Upper lobe of left lung (tissue), 6 donors: ENCODE measurements around the gene FOXP4. TPM values are rescaled to one million over a fixed set of nuclear protein-coding genes. Genes with fewer than 3 reads are reported as not detected.
A peak's percentile ranks its signal among the peaks of the same experiment; 100 is the strongest.

ENCODE experiments used
- ATAC-seq, 2 donors: fragments of 200-7000 bp; cut with Tn5 transposase; one replicate each; pipeline ENCODE4 v1.9.1; 2022; ENCODE audit warnings: mild to moderate bottlenecking in 2 of 2, moderate library complexity in 2 of 2; ENCODE audit not compliant: low FRiP score in 2 of 2
- DNase-seq, 2 donors: peaks; one replicate each; pipeline ENCODE4 v3.0.0-alpha.2; 2019 to 2020
- H3K27ac ChIP-seq, 4 donors: fragments of 200-600 bp; sonication (generic); one replicate each; pipeline ENCODE4 v1.5.1; 2016 to 2019
- H3K27me3 ChIP-seq, 4 donors: fragments of 200-600 bp; sonication (generic); one replicate each; pipeline ENCODE4 v1.5.1; 2017 to 2019
- H3K36me3 ChIP-seq, 4 donors: fragments of 200-600 bp; sonication (generic); one replicate each; pipeline ENCODE4 v1.5.1; 2016 to 2019
- H3K4me1 ChIP-seq, 4 donors: fragments of 200-600 bp; sonication (generic); one replicate each; pipeline ENCODE4 v1.5.1; 2018 to 2019
- H3K4me3 ChIP-seq, 4 donors: fragments of 200-600 bp; sonication (generic); one replicate each; pipeline ENCODE4 v1.5.1; 2017 to 2019; ENCODE audit warnings: mild to moderate bottlenecking in 2 of 4, moderate library complexity in 1 of 4
- H3K9me3 ChIP-seq, 4 donors: fragments of 200-600 bp; sonication (generic); one replicate each; pipeline ENCODE4 v1.5.1; 2018 to 2019
- CTCF ChIP-seq, 6 experiments: fragments of 450-650 bp in 4 of 6; fragments of 200-600 bp in 2 of 6; sonication (generic) in 2 of 6; IDR thresholded peaks; one replicate each; pipeline ENCODE4 v1.5.1; 2016 to 2019; ENCODE audit warnings: antibody characterized with exemption in 6 of 6
- EP300 ChIP-seq, 4 donors: sonication (generic); formaldehyde crosslinking; IDR thresholded peaks; one replicate each; pipeline ENCODE4 v1.5.1; 2017; ENCODE audit warnings: antibody characterized with exemption in 4 of 4, control low read depth in 2 of 4
- POLR2A ChIP-seq, 4 donors: fragments of 450-650 bp; IDR thresholded peaks; one replicate each; pipeline ENCODE4 v1.5.1; 2016 to 2017; ENCODE audit warnings: antibody characterized with exemption in 4 of 4, mild to moderate bottlenecking in 2 of 4
- POLR2AphosphoS5 ChIP-seq, 2 donors: sonication (generic); formaldehyde crosslinking; IDR thresholded peaks; one replicate each; pipeline ENCODE4 v1.5.1; 2017; ENCODE audit warnings: antibody characterized with exemption in 2 of 2
- WGBS, 2 donors: methylation state at CpG; one replicate each; pipeline ENCODE4 v1.1.5; 2017 to 2018; 5-methylcytosine and 5-hydroxymethylcytosine counted together
- total RNA-seq, 6 donors: library from RNA; depleted of rRNA in 4 of 6; stranded (reverse); fragments of >200 nt in 4 of 6; gene quantifications; one replicate each; pipeline versions ENCODE4 v1.1.0 to v1.2.1, GENCODE V29; 2016 to 2021
- donor health status: DM: no; HTN: no; CAD: no; lungs with moderate emphysema.
- donor health status: DM: no; HTN: yes; CAD: no; lungs with severe emphysema.

The FOXP4 gene
- total RNA-seq, 6 donors from 2014 or later: 21.0 to 52.2 (median 27.7) TPM

GRCh38 chr6:41524634-41525011 lies 21.6 kb upstream of the FOXP4 start:
- H3K4me1 ChIP-seq: peaks cover 0 to 14% (median 6%) of the 10 kb centered on the region in 4 donors
- no peaks in the 10 kb centered on the region for H3K36me3 ChIP-seq
- H3K9me3 ChIP-seq: no peaks in the 10 kb centered on the region
- peak in 1 of 2 donors; percentile 25 for DNase-seq
- peaks cover 0 to 3% (median 0%) of the 10 kb centered on the region in 4 donors for H3K27me3 ChIP-seq
- no peak overlapping the region for H3K27ac ChIP-seq
- TF ChIP-seq POLR2A (IDR thresholded peaks at IDR 0.05) (no peak), POLR2AphosphoS5 (IDR thresholded peaks at IDR 0.05) (no peak), CTCF (IDR thresholded peaks at IDR 0.05) (no peak), EP300 (IDR thresholded peaks at IDR 0.05) (no peak)
- no peak overlapping the region for H3K4me3 ChIP-seq
- WGBS, 2 donors: 62 to 66% methylated on average over 4 to 7 of the region's 7 CpGs
- no peak for ATAC-seq

- ATAC-seq: no peak
- peak in 1 of 2 donors; percentile 60 for DNase-seq
- H3K4me1 ChIP-seq: peaks cover 6 to 28% (median 16%) of the 10 kb centered on the region in 4 donors
- no peaks in the 10 kb centered on the region for H3K9me3 ChIP-seq
- H3K27me3 ChIP-seq: peaks cover 0 to 3% (median 0%) of the 10 kb centered on the region in 4 donors
- H3K36me3 ChIP-seq: no peaks in the 10 kb centered on the region
- TF ChIP-seq EP300 (IDR thresholded peaks at IDR 0.05): no peak
- TF ChIP-seq CTCF (IDR thresholded peaks at IDR 0.05): no peak
- TF ChIP-seq POLR2AphosphoS5 (IDR thresholded peaks at IDR 0.05): no peak
- no peak overlapping the region for H3K4me3 ChIP-seq
- 21 to 31% methylated on average over 7 to 14 of the region's 14 CpGs for WGBS, 2 donors
- no peak overlapping the region for H3K27ac ChIP-seq
Measured at GRCh38 chr6:41527721-41528408, 18.3 kb upstream of the FOXP4 start.

GRCh38 chr6:41528409-41528963 lies 17.7 kb upstream of the FOXP4 start:
- H3K9me3 ChIP-seq: no peaks in the 10 kb centered on the region
- no peak for ATAC-seq
- no peak overlapping the region for H3K27ac ChIP-seq
- no peak overlapping the region for H3K4me3 ChIP-seq
- no peak for DNase-seq
- H3K4me1 ChIP-seq: peaks cover 6 to 28% (median 16%) of the 10 kb centered on the region in 4 donors
- TF ChIP-seq EP300 (IDR thresholded peaks at IDR 0.05): no peak
- no peak for TF ChIP-seq POLR2A (IDR thresholded peaks at IDR 0.05)
- TF ChIP-seq CTCF (IDR thresholded peaks at IDR 0.05): no peak
- TF ChIP-seq POLR2AphosphoS5 (IDR thresholded peaks at IDR 0.05): no peak
- no peaks in the 10 kb centered on the region for H3K27me3 ChIP-seq
- no peaks in the 10 kb centered on the region for H3K36me3 ChIP-seq
- WGBS, 2 donors: 71 to 75% methylated on average over 11 of the region's 11 CpGs

GRCh38 chr6:41529049-41529448 lies 17.1 kb upstream of the FOXP4 start:
- H3K4me1 ChIP-seq: peaks cover 6 to 28% (median 16%) of the 10 kb centered on the region in 4 donors
- 80 to 95% methylated on average over 5 of the region's 5 CpGs for WGBS, 2 donors
- no peak for TF ChIP-seq CTCF (IDR thresholded peaks at IDR 0.05)
- no peak for TF ChIP-seq POLR2AphosphoS5 (IDR thresholded peaks at IDR 0.05)
- TF ChIP-seq POLR2A (IDR thresholded peaks at IDR 0.05): no peak
- TF ChIP-seq EP300 (IDR thresholded peaks at IDR 0.05): no peak
- H3K4me3 ChIP-seq: no peak overlapping the region
- ATAC-seq (no peak), DNase-seq (no peak)
- no peaks in the 10 kb centered on the region for H3K9me3 ChIP-seq
- H3K27ac ChIP-seq: no peak overlapping the region
- no peaks in the 10 kb centered on the region for H3K36me3 ChIP-seq
- no peaks in the 10 kb centered on the region for H3K27me3 ChIP-seq
